Activated CD4-positive, alpha-beta T cell treated with anti-CD3 and anti-CD28 coated beads for 48 hours (primary cell): ENCODE results near the gene COL27A1.

Source experiments
- DNase-seq: peaks from one replicate; pipeline ENCODE4 v3.0.0-alpha.2; 2020

COL27A1 gene

GRCh38 chr9:114250235-114250568 is 94.9 kb downstream of the COL27A1 start:
- no peak for DNase-seq

DNA sequence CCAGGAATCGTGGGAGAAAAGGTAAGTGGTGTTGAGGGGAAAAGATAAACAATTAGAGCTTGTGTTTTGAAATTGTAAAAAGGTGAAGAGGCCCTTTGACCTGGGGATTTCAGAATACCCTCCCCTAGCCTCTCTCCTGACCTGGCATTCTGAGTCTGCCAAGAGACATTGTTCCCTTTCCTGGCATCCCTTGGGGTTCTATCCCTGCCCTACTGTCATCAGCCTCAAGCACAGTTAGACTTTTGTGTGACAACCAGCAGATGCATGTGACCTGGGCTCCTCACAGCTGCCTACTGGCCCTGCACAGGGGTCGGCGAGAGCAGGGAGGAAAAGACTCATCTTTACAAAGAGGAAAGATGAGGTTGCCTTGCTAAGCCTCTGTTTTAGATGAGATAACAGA is 95.3 kb downstream of the COL27A1 start:
- DNase-seq = no peak

DNA sequence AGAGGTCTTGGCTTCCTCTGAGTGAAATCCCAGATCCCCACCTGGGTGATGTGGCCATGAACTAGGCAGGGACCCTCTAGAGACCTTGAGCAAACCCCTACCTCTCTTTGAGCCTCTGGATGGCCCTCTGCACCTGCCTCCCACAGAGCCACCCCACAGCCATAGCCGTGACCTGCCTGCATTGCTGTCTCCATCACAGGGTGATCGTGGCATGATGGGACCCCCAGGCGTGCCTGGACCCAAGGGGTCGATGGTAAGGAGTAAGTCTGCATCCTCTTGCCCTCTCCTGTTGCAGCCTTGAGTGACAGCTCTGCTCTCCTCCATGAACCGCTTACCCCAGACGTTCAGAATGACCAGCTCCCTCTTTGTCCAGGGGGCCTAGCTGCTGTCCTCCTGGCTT is 97.1 kb downstream of the COL27A1 start:
- no peak for DNase-seq

GRCh38 chr9:114256827-114257328 is 101.5 kb downstream of the COL27A1 start:
- no peak for DNase-seq

DNA sequence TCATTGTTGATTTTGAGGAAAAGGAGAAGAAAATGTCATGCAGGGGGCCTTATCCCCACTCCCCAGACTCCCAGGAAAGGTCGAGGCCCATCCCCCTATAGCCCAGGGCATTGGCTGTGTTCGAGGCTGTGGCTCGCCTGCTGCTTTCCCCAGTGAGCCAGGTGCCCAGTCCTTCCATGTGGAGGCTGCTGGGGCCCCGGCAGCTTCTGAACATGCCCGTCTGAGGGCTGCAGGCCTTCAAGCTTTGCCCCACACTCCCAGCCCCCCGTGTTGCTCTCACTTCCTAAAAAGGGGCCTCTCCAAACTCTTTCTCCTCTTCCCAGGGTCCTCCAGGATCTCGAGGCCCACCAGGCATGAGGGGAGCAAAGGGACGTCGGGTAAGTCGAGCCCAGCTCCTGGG is 102.9 kb downstream of the COL27A1 start:
- no peak for DNase-seq

DNA sequence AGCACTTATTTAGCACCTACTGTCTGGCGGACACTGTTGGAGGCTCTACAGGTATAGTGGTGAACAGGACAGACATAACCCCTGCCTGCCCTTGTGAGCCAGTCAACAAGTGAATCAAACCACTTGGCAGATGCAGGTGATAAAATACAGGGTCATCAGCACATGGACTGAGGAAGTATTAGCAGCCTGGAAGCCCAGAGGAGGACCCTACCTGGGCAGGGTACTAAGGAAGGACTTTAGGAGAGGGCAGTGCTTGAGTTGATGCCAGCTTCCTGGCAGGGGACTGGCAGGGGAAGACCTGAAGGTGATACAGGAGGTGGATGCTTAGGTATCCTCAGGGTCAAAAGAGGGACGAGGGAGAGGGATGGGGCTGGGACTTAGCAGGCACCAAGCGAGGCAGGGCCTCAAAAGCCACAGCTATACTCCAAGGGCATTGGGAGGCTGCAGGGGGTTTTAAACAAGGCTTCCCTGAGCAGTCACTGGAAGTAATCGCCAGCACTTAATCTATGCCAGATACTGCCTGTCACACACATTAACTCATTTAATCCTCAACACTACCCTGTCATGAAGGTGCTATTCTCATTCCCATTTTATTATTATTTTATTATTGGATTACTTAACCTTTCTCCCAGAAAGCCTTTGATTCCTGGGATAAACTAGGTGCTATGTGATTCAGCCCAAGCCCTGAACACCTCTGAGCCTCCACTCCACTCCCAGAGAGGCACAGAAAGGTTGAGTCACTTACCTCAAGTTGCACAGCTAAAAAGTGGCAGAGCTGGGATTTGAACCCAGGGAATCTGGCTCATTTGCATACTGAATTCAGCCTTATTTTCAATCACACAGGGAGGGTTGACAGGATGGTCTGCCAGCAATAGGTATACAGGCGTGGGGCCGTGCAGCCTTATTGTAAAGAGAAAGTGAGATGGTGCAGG is 103.8 kb downstream of the COL27A1 start:
- no peak for DNase-seq

DNA sequence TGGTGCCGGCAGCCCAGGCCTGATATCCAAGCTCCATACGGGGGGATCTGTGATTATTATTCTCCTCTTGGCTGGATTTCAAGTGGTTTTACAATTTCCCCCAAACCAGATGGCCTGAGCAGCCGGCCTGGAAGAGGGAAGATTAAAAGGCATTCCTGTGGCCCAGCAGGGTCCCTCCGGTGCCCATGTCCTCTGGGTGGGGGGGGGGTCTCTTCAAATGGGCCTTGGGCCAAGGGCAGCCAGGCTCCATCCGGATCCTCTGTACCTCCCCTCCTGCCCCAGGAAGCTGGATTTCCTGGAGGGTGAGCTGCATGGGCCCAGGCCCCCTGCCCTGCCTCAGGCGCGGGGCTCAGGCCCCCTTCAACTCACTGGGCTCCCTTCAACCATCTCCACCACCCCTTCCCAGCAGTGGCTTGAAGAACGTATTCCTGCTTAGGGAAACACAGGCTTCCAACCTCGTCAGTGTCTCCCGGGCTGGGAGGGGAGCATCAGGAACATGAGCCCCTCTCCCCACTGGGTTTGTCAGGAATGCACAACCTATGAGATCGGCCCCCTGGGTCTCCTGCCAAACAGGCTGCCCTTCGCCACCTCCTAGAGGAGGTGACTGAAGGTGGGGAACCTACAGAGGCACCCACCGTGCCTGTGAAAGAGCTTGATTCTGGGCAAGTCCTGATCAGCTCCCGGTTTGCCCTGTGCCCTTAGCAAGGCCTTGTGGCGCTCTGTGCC is 104.6 kb downstream of the COL27A1 start:
- DNase-seq = no peak

- DNase-seq = no peak
Measured at GRCh38 chr9:114261026-114261425, 105.7 kb downstream of the COL27A1 start.

DNA sequence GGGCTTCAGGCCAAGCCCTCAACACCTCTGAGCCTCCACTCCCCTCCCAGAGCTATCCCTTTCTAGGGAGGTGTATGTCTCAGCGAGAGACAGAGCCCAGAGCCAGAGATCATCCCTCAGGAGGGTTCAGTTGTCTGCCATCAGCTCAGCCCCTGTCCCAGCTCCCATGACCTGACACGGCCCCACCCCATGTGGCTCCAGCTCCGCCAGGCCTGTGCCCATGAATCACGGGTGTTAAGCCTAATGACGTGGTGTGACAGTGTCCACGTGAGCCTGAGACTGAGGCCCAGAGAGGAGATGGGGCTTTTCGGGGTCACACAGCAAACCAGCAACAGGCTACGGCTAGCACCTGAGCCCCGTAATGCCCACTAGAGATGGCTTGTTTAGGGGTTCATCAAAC is 106.7 kb downstream of the COL27A1 start:
- no peak for DNase-seq

DNA sequence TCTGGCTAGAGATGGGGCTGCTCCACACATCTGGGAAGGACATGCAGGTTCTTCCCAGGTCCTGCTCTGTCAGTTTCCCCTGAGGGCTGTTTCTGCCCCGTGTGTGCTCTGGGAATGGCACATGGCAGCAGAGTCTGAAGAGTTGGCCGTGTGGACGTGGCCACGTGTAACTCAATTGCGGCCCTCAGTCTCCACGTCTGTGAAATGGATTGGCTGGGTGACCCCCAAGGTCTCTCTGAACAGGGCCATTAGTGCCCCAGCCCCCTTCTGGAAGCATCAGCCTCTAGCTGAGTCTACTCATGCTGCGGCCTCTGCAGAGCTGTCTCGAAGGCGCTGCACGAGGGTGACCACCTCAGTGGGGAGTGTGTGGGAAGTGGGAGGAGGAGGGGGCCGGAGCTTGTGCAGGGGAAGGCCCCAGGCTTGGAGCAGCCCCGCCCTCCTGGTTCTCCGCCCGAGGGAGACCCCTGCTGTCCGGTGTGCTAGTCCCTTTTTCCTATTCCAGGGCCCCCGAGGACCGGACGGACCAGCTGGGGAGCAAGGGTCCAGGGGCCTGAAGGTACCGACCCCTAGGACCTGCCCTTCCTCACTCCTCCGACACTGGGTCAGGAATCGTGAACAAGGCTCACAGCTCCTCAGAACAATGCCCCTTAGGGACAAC is 108.6 kb downstream of the COL27A1 start:
- no peak for DNase-seq

DNA sequence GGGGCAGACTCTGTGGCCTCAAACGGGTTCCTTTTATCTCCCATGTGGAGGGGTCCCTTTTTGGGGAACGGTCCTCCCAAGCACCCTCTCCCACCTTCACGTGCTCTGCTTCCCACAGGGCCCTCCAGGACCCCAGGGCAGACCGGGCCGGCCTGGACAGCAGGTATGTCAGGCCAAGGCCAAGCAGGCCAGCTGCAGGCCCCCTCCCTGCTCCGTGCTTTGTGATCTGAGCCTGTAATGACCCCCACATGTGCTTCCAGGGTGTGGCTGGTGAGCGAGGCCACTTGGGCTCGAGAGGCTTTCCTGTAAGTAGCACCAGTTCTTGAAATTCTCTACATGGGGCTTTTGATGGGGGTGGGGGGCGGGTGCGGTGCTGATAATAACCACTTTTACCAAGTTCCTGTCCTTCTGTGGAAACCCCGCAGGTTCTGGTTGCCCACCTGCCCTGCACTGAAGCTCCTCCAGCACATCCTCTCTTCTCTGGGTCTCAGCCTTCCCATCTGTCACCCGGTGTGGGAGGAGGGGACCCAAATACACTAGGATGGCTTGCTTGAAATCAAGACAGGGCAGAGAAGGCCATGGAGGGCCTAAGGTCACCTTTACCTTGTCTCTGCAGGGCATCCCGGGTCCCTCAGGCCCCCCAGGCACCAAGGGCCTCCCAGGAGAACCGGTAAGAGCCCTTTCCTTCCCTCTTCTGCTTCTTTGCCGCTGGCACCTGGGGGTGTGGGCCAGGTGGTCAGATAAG is 109.6 kb downstream of the COL27A1 start:
- no peak for DNase-seq

GRCh38 chr9:114266969-114267368 is 111.6 kb downstream of the COL27A1 start:
- DNase-seq = no peak

GRCh38 chr9:114269023-114269422 is 113.7 kb downstream of the COL27A1 start:
- no peak for DNase-seq

DNA sequence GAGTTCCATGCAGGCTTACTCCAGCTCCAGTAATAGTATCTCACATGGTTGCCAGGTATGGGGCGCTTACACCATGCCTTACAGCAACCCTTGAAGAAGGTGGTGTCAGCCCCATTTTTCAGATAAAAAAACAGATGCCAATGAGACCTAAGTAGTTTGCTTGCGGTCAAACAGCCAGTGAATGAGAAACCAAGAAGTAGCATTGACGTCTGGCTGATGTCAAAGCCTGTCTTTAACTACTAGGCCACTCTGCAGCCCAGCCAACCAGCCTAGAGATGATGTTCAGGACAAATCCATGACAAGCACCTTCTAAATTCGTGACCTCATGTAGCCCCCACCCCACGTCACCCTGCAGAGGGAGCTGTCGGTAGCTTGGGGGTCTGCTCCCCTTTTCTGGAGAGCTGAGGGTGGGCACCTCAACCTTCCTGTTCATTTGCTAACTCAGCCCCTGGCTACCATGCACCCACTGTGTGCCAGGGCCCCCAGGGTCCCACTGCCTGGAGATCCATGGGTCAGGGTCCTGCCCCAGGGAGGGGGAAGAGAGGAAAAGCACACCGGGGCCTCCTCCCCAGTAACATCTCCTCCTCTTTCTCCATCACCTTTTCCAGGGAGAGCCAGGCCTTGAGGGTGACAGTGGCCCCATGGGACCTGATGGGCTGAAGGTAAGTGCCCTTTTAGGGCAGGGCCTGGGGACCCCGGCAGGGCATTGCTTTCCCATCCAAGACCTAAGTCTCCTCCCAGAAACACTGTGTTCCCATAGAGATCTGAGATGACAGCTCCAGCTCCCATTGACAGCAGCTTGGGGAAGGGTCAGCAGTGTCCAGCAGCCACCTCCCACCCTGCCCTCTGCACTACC is 115.0 kb downstream of the COL27A1 start:
- DNase-seq = no peak

DNA sequence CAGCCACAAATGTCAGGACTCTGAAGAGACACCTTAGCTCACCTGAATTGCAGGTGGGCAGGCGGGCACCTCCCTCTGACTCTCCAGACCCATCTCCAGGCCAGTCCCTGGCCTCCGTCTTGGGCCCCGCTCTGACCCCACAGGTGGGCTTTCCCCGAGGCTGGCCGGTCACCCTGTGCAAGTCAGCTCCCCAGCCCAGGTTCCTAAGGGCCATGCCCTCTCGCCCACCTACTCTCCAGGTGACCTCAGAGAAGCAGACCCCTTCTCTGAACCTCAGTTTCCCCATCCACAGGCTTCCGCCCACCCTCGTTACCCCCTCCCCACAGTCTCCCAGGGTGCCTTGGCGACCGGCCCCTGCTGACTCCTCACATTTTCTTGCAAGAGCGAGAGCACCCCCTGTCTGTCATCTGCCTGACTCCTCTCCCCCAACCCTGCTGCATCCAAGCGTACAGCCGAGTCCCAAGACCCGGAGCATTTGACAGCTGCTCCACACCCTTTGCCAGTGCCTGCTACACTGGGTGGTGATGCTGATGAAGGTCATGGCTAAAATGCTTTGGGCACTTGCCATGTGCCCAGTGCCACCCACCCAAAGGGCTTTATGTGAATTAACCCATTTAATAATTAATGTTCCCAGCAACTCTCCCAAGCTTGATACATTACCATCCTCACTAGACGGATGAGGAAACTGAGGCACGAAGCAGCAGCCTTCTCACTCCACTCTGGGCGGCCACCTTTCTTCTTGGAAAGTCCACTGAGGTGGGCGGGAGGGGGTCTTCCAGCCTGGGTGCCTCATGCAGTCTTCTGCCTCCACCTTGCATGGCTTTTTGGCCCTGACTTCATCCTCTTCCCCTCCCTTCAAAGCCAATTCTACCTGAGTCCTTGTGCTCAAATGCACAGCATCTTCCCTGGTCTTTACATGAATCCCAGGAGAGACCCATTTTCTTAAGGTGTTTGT is 116.5 kb downstream of the COL27A1 start:
- peak; percentile 10 for DNase-seq

DNA sequence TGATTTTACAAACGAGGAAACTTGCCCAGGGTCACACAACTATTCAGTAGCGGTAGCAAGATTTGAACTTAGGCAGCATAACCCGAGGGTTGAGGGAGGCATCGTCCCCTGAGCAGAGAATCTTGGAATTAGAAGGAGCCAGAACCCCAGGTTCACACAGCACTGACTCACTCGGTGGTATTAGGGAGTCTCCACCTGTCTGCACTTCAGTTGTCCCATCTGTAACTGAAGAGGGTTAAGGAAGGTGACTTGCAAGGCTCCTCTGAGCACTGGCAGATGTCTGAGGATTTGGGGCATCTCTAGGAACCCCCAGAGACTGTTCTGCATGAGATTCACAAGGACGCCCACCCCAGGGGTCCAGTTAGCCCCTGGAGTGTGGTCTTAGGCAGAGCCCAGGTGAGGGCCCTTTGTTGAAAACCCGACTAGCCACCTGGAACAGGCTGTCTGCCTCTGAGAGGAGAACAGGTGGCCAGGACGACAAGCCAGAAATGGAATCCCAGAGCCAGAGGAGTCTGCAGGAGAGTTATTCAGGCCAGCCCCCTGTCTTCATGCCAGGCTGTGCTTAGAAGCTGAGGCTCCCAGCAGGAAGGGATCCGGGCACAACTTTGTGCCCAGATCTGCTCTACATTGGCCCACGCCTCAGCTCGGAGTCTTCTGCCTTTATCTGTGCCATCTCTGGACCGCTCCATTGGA is 117.5 kb downstream of the COL27A1 start:
- no peak for DNase-seq

GRCh38 chr9:114273461-114273881 is 118.1 kb downstream of the COL27A1 start:
- no peak for DNase-seq

GRCh38 chr9:114274217-114274616 is 118.9 kb downstream of the COL27A1 start:
- DNase-seq = no peak

DNA sequence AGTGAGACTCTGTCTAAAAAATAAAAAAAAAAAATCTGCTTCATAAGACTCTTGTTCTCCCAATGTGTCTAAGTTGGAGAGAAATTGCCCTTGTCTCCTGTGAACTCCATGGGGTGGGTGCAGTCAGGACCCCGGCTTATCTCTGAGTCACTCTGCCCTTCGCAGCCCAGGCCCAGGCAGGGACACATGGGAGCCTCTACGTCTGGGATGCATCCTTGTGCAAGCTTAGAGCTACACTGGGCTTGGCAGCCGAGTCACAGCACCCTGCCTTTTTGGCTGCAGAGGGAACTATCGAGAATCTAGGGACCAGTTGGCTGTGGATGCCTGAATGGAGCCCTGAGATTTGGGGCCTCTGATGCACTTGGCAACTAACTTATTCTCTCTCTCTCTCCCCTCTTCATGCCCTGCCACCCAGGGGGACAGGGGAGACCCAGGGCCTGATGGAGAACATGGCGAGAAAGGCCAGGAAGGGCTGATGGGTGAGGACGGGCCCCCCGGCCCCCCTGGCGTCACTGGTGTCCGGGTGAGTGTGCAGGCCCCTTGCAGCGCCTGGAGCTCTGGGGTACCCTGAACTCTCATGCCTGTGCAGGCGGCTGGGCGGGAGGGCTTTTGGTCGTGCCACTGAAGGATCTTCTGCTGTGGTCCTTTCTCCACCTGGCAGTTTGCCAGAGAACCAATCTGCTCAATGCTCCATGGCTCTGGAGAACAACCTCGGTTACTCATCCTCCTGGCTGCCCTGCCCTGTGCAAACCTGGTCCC is 120.1 kb downstream of the COL27A1 start:
- no peak for DNase-seq
